PC-9 (cell line): Measurements from ENCODE around the gene IRS1. TPM values are rescaled to one million over a fixed set of nuclear protein-coding genes. Genes with fewer than 3 reads are reported as not detected.

Source experiments
- BruUV-seq: library from RNA; stranded (reverse); fragments of 400-500 nt; replicated peaks from 2 replicates; lab custom pipeline; 2021; lab: Mats Ljungman, UMichigan
- CTCF ChIA-PET: fragments of 300-600 bp; sonication (Branson Sonifier 250); formaldehyde crosslinking; loops from one replicate; lab custom pipeline; 2022; ENCODE audit warnings: antibody characterized with exemption; lab: Charles Lee
- POLR2A ChIA-PET: fragments of 300-600 bp; sonication (Branson Sonifier 250); formaldehyde crosslinking; loops from one replicate; lab custom pipeline; 2022; ENCODE audit warnings: antibody characterized with exemption; ENCODE audit not compliant: unreplicated experiment; lab: Charles Lee
- DNase-seq, 2 experiments: peaks; one replicate each; pipeline versions ENCODE4 v3.0.0 to v3.0.0-alpha.2; 2015 to 2022; ENCODE audit warnings: mixed read lengths in 1 of 2
- H2AFZ ChIP-seq: fragments of 200-600 bp; sonication (generic); 2 replicates; pipeline ENCODE4 v1.8.1; 2017; ENCODE audit warnings: antibody characterized with exemption
- H3F3A ChIP-seq: fragments of 200-600 bp; sonication (generic); 2 replicates; pipeline ENCODE4 v1.8.1; 2017; ENCODE audit warnings: antibody characterized with exemption, mild to moderate bottlenecking, low read depth; ENCODE audit not compliant: insufficient read depth
- H3K27ac ChIP-seq: fragments of 200-600 bp; sonication (generic); 2 replicates; pipeline ENCODE4 v1.6.1; 2016; ENCODE audit warnings: mixed run types
- H3K27me3 ChIP-seq: fragments of 200-600 bp; sonication (generic); 2 replicates; pipeline ENCODE4 v1.6.1; 2016; ENCODE audit warnings: low read depth, mixed run types; ENCODE audit not compliant: insufficient read depth
- H3K36me3 ChIP-seq: fragments of 200-600 bp; sonication (generic); 2 replicates; pipeline ENCODE4 v1.6.1; 2016; ENCODE audit warnings: low read depth, mixed run types
- H3K4me1 ChIP-seq: fragments of 200-600 bp; sonication (generic); replicated peaks from 2 replicates; pipeline ENCODE4 v1.6.1; 2016; ENCODE audit warnings: mixed run types; ENCODE audit not compliant: insufficient read depth
- H3K4me2 ChIP-seq: fragments of 200-600 bp; sonication (generic); 2 replicates; pipeline ENCODE4 v1.6.1; 2017; ENCODE audit warnings: mixed run types
- H3K4me3 ChIP-seq: fragments of 200-600 bp; sonication (generic); 2 replicates; pipeline ENCODE4 v1.6.1; 2016; ENCODE audit warnings: mixed run types
- H3K79me2 ChIP-seq: fragments of 200-600 bp; sonication (generic); 2 replicates; pipeline ENCODE4 v1.6.1; 2017; ENCODE audit warnings: low read depth, mixed run types
- H3K9me2 ChIP-seq: fragments of 200-600 bp; sonication (generic); 2 replicates; pipeline ENCODE4 v1.8.1; 2017; ENCODE audit warnings: mild to moderate bottlenecking; ENCODE audit not compliant: insufficient read depth
- H3K9me3 ChIP-seq: fragments of 200-600 bp; sonication (generic); 2 replicates; pipeline ENCODE4 v1.8.1; 2016; ENCODE audit warnings: low read depth; ENCODE audit not compliant: insufficient read depth
- H4K20me1 ChIP-seq: fragments of 200-600 bp; sonication (generic); 2 replicates; pipeline ENCODE4 v1.8.1; 2017; ENCODE audit not compliant: insufficient read depth
- CTCF ChIP-seq: fragments of 200-600 bp; sonication (generic); conservative IDR thresholded peaks from 2 replicates; pipeline ENCODE4 v1.6.1; 2017; ENCODE audit warnings: mixed run types, antibody characterized with exemption, mild to moderate bottlenecking, moderate library complexity
- EZH2 ChIP-seq: fragments of 200-600 bp; sonication (generic); IDR thresholded peaks from 2 replicates; pipeline ENCODE4 v1.8.0; 2017; ENCODE audit warnings: antibody characterized with exemption, low read depth
- intact Hi-C: fragments of 100-400 bp; cut with micrococcal nuclease; formaldehyde crosslinking; loops from one replicate; pipeline ENCODE4 v1.10.0; 2022; ENCODE audit not compliant: unreplicated experiment
- total RNA-seq: library from RNA; stranded (reverse); gene quantifications from 2 replicates; pipeline ENCODE4 v1.2.3, GENCODE V29; 2021

Gene IRS1
- total RNA-seq, 1 experiment from 2014 or later, result 28.6 TPM

GRCh38 chr2:226730481-226730880 is 69.1 kb downstream of the IRS1 start:
- POLR2A ChIA-PET, result no interaction called here
- no peak for DNase-seq
- no peaks in the 10 kb centered on the region for H3K9me2 ChIP-seq
- H3K4me1 ChIP-seq, result no peaks in the 10 kb centered on the region
- H4K20me1 ChIP-seq, result no peaks in the 10 kb centered on the region
- no TSS peak for BruUV-seq
- TF ChIP-seq CTCF (no peak), EZH2 (no peak)
- H3K27me3 ChIP-seq, result no peaks in the 10 kb centered on the region
- no peaks in the 10 kb centered on the region for H3K9me3 ChIP-seq
- CTCF ChIA-PET, result no interaction called here
- H2AFZ ChIP-seq, result no peak overlapping the region
- intact Hi-C loops, result loop anchor here (10.0 kb wide), 1 partner anchor 64 kb away; the partner anchor contains the start of gene IRS1
- peaks cover 3% of the 10 kb centered on the region; the same call in 1 of the 2 replicates for H3F3A ChIP-seq
- H3K4me2 ChIP-seq, result no peak overlapping the region
- no peak overlapping the region for H3K4me3 ChIP-seq
- no peaks in the 10 kb centered on the region for H3K79me2 ChIP-seq
- H3K27ac ChIP-seq, result no peak overlapping the region
- peaks cover 8% of the 10 kb centered on the region for H3K36me3 ChIP-seq

GRCh38 chr2:226728996-226729395 is 70.6 kb downstream of the IRS1 start:
- no peak overlapping the region for H3K27ac ChIP-seq
- no peaks in the 10 kb centered on the region for H3K27me3 ChIP-seq
- no peak overlapping the region for H3K4me2 ChIP-seq
- peaks cover 5% of the 10 kb centered on the region; the same call in 1 of the 2 replicates for H3K36me3 ChIP-seq
- H3K4me1 ChIP-seq, result no peaks in the 10 kb centered on the region
- ChIA-PET CTCF (no interaction called here), POLR2A (no interaction called here)
- BruUV-seq, result no TSS peak
- H3F3A ChIP-seq, result peaks cover 3% of the 10 kb centered on the region; the same call in 1 of the 2 replicates
- H2AFZ ChIP-seq, result no peak overlapping the region
- no peaks in the 10 kb centered on the region for H3K79me2 ChIP-seq
- no peak for TF ChIP-seq CTCF
- no peak for TF ChIP-seq EZH2
- no peaks in the 10 kb centered on the region for H3K9me3 ChIP-seq
- no peak overlapping the region for H3K4me3 ChIP-seq
- no peaks in the 10 kb centered on the region for H3K9me2 ChIP-seq
- H4K20me1 ChIP-seq, result no peaks in the 10 kb centered on the region
- intact Hi-C loops, result loop anchor here (5.0 kb wide), 1 partner anchor 67 kb away; no protein-coding TSS in a partner anchor
- no peak for DNase-seq

- H2AFZ ChIP-seq, result no peak overlapping the region
- POLR2A ChIA-PET, result no interaction called here
- H3K4me3 ChIP-seq, result no peak overlapping the region
- no peaks in the 10 kb centered on the region for H3K9me3 ChIP-seq
- peaks cover 3% of the 10 kb centered on the region; the same call in 1 of the 2 replicates for H3F3A ChIP-seq
- no peak overlapping the region for H3K4me2 ChIP-seq
- H3K27ac ChIP-seq, result no peak overlapping the region
- BruUV-seq, result no TSS peak
- H3K79me2 ChIP-seq, result no peaks in the 10 kb centered on the region
- H3K4me1 ChIP-seq, result no peaks in the 10 kb centered on the region
- TF ChIP-seq CTCF, result no peak
- TF ChIP-seq EZH2, result no peak
- H3K27me3 ChIP-seq, result no peaks in the 10 kb centered on the region
- H3K36me3 ChIP-seq, result peaks cover 5% of the 10 kb centered on the region; the same call in 1 of the 2 replicates
- no peaks in the 10 kb centered on the region for H3K9me2 ChIP-seq
- CTCF ChIA-PET, result no interaction called here
- H4K20me1 ChIP-seq, result no peaks in the 10 kb centered on the region
- DNase-seq, result no peak
- intact Hi-C loops, result loop anchor here (5.0 kb wide), 1 partner anchor 65 kb away; no protein-coding TSS in a partner anchor
These were observed 72.4 kb downstream of the IRS1 start for GRCh38 chr2:226727251-226727650.
